NCI-H1436 (cell line): ENCODE measurements around the gene GNRHR.
A peak's percentile ranks its signal among the peaks of the same experiment; 100 is the strongest.
"Not testable (repeated sequence)": the region's sequence is repeated elsewhere in the genome, so short reads cannot be mapped to it uniquely, and the experiment has no call there.

Experiments
- DNase-seq: peaks from one replicate; lab custom pipeline; 2025; lab: John Stamatoyannopoulos, UW

Gene GNRHR

GRCh38 chr4:67727124-67727850 is 26.9 kb downstream of the GNRHR start:
- no peak for DNase-seq

GRCh38 chr4:67725981-67726380 is 28.2 kb downstream of the GNRHR start:
- no peak for DNase-seq

GRCh38 chr4:67725132-67725531 is 29.1 kb downstream of the GNRHR start:
- no peak for DNase-seq

GRCh38 chr4:67723949-67724348 is 30.2 kb downstream of the GNRHR start:
- no peak for DNase-seq

- DNase-seq = no peak
Measured at GRCh38 chr4:67723341-67723740, 30.8 kb downstream of the GNRHR start.

GRCh38 chr4:67721770-67722597 is 32.2 kb downstream of the GNRHR start:
- no peak for DNase-seq

- DNase-seq = no peak
Measured at GRCh38 chr4:67721315-67721769, 32.8 kb downstream of the GNRHR start.

GRCh38 chr4:67719953-67720617 is 34.1 kb downstream of the GNRHR start:
- no peak for DNase-seq

GRCh38 chr4:67718848-67719247 is 35.3 kb downstream of the GNRHR start:
- no peak for DNase-seq

GRCh38 chr4:67717586-67717985 is 36.6 kb downstream of the GNRHR start:
- DNase-seq = no peak

- DNase-seq = no peak
Measured at GRCh38 chr4:67714955-67715354, 39.2 kb downstream of the GNRHR start.

- DNase-seq = no peak
Measured at GRCh38 chr4:67714248-67714583, 40.0 kb downstream of the GNRHR start.

- no peak for DNase-seq
Measured at GRCh38 chr4:67713529-67714247, 40.5 kb downstream of the GNRHR start.

GRCh38 chr4:67712650-67713528 is 41.3 kb downstream of the GNRHR start:
- no peak for DNase-seq

GRCh38 chr4:67712000-67712625 is 42.1 kb downstream of the GNRHR start:
- no peak for DNase-seq

- not testable (repeated sequence) for DNase-seq
Measured at GRCh38 chr4:67706682-67707081, 47.5 kb downstream of the GNRHR start.

- DNase-seq = no peak
Measured at GRCh38 chr4:67704843-67705242, 49.3 kb downstream of the GNRHR start.

GRCh38 chr4:67702166-67702565 is 52.0 kb downstream of the GNRHR start:
- DNase-seq = no peak

GRCh38 chr4:67701517-67701850 is 52.7 kb downstream of the GNRHR start:
- no peak for DNase-seq

GRCh38 chr4:67700738-67701516 is 53.3 kb downstream of the GNRHR start, which contains the start of gene UBA6:
UBA6 (minus strand) TSS chr4:67701155; CDS start chr4:67701119, 36 bp downstream.
- peak; percentile 95 for DNase-seq
